Hematopoietic multipotent progenitor cell treated with erythropoietin and hydrocortisone succinate and interleukin-3 and kit ligand, for 6 days (in vitro differentiated cells): ENCODE results near the gene DENND4C.
"Not testable (repeated sequence)": the region's sequence is repeated elsewhere in the genome, so short reads cannot be mapped to it uniquely, and the experiment has no call there.

ENCODE experiments used
- DNase-seq: peaks from one replicate; pipeline ENCODE4 v3.0.0-alpha.2; 2015

DENND4C gene

DNA sequence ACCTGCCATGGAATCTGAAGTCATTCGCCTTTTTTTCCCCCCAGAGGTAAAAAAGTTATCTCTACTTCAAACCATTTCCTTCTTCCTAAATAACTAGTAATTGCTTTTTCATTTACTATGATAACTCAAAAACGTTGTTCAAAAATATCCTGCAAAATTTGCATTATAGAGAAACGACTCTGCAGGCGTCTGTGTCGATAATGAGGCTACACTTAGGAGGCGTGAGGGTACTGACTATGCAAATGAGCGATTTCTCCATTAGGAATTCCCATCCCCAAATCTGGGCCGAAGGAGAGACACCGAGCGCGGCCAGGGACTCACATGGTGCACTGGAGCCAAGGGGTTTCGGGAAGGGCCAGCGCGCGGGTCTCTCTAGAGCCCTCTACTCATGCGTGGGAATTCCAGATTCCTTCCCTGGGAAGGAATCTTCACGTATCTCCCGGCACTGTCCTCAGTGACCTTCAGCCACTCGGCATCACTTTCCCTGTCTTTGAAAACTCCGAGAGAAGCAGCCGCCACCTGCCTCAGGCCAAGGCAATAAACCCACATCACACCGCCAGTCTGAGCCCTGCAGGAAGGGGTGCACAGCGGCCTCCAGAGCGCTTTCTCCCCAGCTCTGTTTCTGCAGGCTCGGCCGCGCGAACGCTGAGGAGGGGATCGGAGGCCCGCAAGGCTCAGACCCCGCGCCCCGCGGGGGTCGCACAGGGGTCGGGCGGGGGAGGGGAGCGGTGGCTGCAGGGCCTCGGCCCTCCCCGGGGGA, 718 bp upstream of the DENND4C start:
- peak; percentile 78 for DNase-seq

- DNase-seq = peak; percentile 49
Observed at GRCh38 chr9:19231126-19231903, 822 bp downstream of the DENND4C start.

DNA sequence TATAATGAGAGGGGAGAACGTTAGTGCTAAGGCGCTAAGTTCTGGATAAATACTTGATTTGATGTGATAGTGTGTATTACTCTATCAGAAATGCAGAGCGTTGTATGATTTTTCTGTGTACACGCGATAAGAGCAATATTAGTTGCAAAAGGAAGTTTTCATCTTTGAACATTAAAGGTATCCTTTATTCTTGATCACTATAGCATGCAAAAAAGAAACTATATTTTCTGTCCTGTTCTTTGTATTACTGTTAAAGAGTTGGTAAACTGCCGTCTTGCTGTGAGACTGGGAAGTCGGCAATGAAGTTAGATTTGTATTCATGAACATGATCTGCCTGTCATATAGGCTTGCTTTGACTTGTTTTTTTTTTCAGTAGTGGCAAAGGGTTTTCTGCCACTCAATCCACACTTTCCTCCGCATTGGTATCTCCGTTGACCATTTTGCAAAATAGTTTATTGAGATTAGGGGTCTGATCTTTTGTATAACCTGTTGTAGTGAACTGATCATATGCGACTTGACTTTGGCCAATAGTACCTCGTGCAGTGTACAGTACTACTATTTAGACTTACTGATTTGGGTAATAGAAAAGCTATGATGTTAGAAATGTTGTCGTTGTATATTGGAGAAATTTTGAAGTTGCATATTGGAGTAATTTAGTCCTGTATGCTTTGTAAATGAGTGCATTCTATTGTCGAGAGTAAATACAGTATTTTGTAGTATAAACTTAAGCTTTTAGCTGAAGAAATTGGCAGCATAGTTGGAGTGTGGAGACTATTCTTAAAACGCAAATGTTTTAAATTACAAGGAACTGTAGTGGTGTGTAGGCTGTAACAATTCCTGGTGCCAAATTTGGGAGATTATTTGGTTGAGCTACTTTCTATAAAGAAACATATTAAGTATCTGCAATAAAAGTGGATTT, 1.7 kb downstream of the DENND4C start:
- DNase-seq = peak; percentile 37

DNA sequence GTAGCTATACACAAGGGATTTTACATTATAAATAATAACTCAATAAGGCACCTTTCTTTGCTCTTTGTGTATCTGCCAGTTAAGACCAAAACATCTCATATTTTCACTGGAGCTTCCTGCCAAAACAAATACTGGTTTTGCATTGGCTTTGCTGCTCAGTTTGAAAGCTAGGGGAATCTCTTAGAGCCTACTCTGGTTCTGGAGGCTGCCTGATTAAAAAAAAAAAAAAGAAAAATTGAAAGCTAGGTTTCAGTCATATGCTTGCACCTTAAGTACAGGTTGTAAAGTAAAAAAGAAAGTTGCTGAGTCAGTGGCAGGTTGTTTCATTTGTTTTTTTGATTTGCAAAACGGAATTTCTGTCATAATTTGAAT, 2.3 kb downstream of the DENND4C start:
- peak; percentile 39 for DNase-seq

DNA sequence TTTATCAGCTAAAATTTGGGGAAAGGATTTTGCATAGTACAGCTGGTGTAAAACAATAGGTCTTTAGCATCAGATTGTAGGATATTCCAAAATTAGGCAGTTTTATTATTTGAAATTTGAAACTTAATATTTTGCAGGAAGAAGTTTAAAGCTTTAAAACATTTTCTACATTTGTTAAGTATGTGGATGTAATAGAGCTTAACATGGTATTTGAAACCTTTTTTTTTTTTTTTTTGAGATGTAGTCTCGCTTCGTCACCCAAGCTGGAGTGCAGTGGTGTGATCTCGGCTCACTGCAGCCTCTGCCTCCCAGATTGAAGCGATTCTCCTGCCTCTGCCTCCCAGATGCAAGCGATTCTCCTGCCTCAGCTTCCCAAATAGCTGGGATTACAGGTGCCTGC, 2.9 kb downstream of the DENND4C start:
- no peak for DNase-seq

DNA sequence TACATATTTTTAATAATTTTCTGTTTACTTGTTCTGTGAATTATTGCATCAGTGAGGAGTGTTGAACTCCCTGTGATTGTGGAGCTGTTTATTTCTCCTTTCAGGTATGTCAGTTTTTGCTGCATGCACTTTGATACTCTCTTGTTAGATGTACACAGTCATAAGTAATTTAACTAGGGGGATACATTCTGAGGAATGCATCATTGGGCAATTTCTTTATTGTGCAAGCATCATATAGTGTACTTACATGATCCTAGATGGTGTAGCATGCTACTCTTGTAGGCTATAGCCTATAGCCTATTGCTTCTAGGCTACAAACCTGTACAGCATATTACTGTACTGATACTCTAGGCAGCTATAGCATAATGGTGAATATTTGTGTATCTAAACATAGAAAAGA, 9.5 kb downstream of the DENND4C start:
- DNase-seq = no peak

DNA sequence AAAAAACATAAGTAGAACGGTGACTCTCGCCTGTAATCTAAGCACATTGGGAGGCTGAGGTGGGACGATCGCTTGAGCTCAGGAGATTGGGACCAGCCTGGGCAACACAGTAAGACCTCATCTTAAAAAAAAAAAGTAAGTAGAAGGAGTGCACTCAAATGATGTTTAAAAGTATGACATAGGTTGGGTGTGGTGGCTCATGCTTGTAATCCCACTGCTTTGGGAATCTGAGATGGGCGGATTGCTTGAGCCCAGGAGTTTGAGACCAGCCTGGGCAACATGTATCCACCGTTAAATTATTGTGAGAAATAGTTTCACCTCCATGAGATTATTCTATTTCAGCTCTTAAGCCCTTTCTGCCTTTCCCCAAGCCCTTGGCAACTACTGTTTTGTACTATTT, 11.2 kb downstream of the DENND4C start:
- DNase-seq = no peak

- DNase-seq = no peak
Observed at GRCh38 chr9:19243366-19244033, 13.0 kb downstream of the DENND4C start.

DNA sequence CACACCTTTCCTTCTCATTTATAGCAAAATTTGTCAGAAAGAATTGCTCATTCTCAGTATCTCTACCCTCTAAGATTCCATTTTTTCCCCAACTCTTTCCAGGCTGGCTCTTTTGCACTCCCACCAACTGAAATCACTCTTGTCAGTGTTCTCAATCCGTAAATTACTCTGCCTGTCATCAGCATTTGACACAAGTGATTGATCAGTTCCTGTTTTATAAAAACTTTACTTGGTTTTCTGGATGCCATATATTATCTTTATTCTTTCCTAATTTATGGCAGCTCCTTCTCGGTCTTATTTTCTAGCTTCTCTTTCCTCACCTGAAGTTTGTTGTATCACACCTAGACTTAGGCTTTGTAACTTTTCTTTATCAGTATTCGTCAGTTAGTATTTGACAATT, 16.4 kb downstream of the DENND4C start:
- no peak for DNase-seq

DNA sequence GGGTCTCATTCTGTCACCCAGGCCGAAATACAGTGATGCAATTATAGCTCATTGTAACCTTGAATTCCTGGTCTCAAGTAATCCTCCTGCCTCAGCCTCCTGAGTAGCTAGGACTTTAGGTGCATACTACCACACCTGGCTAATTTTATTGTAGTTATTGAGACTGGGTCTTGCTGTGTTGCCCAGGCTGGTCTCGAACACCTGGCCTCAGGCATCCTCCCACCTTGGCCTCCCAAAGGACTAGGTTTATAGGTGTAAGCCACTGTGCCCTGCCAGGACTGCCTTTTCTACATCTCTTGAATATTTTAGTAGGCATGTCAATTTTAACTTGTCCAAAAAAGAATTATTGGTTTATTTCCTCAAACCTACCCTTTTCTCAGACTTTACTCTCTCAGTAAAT, 16.9 kb downstream of the DENND4C start:
- no peak for DNase-seq

- not testable (repeated sequence) for DNase-seq
Observed at GRCh38 chr9:19250346-19250745, 19.9 kb downstream of the DENND4C start.

DNA sequence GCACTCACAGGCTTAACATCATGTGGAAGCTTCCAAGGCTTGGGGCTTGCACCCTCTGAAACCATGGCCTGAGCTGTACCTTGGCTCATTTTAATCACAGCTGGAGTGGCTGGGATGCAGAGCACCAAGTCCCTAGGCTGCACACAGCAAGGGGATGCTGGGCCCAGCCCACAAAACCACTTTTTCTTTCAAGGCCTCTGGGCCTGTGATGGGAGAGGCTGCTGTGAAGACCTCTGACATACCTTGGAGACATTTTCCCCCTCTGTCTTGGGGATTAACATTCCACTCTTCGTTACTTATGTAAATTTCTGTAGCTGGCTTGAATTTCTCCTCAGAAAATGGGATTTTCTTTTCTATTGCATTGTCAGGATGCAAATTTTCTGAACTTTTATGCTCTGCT, 20.7 kb downstream of the DENND4C start:
- not testable (repeated sequence) for DNase-seq

- not testable (repeated sequence) for DNase-seq
Observed at GRCh38 chr9:19251622-19252021, 21.1 kb downstream of the DENND4C start.

DNA sequence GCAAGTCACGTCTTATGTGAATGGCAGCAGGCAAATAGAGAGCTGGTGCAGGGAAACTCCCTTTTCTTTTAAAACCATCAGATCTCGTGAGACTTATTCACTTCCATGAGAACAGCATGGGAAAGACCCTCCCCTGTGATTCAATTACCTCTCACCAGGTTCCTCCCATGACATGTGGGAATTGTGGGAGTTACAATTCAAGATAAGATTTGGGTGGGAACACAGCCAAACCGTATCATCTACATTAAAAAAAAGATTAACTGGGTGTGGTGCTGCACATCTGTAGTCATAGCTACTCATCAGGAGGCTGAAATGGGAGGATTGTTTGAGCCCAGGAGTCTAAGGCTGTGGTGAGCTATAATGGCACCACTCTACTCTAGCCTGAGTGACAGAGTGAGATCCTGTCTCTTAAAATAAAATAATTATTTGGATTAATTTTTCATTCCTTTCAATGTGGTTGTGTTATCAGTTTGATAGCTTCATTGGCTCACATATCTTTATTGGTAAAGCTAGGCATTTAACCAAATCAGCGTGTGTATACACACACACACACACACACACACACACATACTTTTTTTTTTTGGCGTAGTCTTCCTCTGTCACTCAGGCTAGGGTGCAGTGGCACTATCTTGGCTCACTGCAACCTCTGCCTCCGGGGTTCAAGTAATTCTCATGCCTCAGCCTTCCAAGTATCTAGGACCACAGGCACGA, 21.8 kb downstream of the DENND4C start:
- DNase-seq = peak; percentile 60

GRCh38 chr9:19252885-19253219, 22.4 kb downstream of the DENND4C start:
- DNase-seq = no peak

GRCh38 chr9:19255112-19255511, 24.6 kb downstream of the DENND4C start:
- DNase-seq = no peak

DNA sequence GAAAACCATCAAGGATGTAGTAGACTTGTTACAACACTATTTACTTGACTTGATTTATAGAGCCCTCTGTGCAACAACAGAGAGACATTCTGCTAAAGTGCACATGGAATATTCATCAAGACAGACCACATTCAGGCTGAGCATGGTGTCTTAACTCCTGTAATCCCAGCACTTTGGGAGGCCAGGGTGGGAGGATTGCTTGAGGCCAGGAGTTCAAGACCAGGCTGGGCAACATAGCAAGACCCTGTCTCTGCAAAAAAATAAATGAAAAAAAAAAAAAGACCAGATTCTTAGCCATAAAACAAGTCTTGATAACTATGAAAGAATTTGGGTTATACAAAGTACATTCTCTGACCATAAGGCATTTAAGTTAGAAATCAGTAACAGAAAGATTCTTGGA, 25.3 kb downstream of the DENND4C start:
- DNase-seq = no peak

- DNase-seq = peak; percentile 23
Observed at GRCh38 chr9:19259665-19260255, 29.3 kb downstream of the DENND4C start.

DNA sequence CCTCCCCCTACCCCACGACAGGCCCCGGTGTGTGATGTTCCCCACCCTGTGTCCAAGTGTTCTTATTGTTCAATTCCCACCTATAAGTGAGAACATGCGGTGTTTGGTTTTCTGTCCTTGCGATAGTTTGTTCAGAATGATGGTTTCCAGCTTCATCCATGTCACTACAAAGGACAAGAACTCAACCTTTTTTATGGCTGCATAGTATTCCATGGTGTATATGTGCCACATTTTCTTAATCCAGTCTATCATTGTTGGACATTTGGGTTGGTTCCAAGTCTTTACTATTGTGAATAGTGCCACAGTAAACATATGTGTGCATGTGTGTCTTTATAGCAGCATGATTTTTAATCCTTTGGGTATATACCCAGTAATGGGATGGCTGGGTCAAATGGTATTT, 35.1 kb downstream of the DENND4C start:
- DNase-seq = not testable (repeated sequence)

DNA sequence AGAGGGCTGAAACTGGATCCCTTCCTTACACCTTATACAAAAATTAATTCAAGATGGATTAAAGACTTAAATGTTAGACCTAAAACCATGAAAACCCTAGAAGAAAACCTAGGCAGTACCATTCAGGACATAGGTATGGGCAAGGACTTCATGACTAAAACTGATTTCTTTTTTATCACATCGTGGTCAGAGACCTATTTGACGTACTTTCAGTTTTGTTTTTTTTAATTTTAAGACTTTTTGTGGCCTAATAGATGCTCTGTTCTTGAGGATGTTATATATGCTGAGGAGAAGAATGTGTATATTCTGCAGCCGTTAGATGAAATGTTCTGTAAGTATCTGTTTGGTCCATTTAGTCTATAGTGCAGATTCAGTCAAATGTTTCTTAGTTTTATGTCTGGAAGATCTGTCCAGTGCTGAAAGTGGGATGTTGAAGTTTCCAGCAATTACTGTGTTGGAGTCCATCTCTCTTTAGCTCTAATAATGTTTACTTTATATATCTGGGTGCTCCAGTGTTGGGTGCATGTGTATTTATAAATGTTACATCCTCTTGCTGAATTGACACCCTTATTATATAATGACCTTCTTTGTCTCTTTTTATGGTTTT, 36.4 kb downstream of the DENND4C start:
- not testable (repeated sequence) for DNase-seq

DNA sequence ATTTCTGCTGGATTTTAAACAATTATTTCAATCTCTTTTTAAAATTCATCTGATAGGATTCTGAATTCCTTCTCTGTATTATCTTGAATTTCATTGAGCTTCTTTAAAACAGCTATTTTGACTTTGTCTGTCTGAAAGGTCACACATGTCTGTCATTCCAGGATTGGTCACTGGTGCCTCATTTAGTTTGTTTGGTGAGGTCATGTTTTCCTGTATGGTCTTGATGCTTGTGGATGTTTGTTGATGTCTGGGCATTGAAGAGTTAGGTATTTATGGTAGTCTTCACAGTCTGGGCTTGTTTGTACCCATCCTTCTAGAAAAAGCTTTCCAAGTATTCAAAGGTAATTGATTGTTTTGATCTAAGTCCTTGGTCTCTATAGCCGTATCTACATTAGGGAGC, 39.1 kb downstream of the DENND4C start:
- DNase-seq = no peak
